Natural killer cell (primary cell): ENCODE results near the gene RSL24D1. TPM values are rescaled to one million over a fixed set of nuclear protein-coding genes. Genes with fewer than 3 reads are reported as not detected.
A peak's percentile ranks its signal among the peaks of the same experiment; 100 is the strongest.

Experiments
- ATAC-seq, 3 donors: fragments of 150-1000 bp in 2 of 3; fragments of 200-7000 bp in 1 of 3; cut with Tn5 transposase; 1 replicate in 1 of 3; 2 replicates in 2 of 3; pipeline ENCODE4 v1.10.0; 2021; ENCODE audit warnings: mild to moderate bottlenecking in 2 of 3, moderate library complexity in 2 of 3
- DNase-seq, 2 donors: peaks; one replicate each; pipeline versions ENCODE4 v3.0.0 to v3.0.0-alpha.2; 2013 to 2021; ENCODE audit warnings: mixed read lengths in 1 of 2
- H3K27ac ChIP-seq: one replicate; pipeline ENCODE4 v1.5.1; 2013; ENCODE audit warnings: mild to moderate bottlenecking, low read length
- H3K27me3 ChIP-seq: one replicate; pipeline ENCODE4 v1.6.1; 2013; ENCODE audit warnings: low read length; ENCODE audit not compliant: control insufficient read depth, insufficient read depth
- H3K36me3 ChIP-seq: one replicate; pipeline ENCODE4 v1.6.1; 2013; ENCODE audit warnings: low read length; ENCODE audit not compliant: control insufficient read depth, insufficient read depth
- H3K4me1 ChIP-seq: one replicate; pipeline ENCODE4 v1.6.1; 2013; ENCODE audit warnings: low read length; ENCODE audit not compliant: control insufficient read depth, insufficient read depth
- H3K4me3 ChIP-seq: one replicate; pipeline ENCODE4 v1.5.1; 2013; ENCODE audit warnings: low read length
- H3K9me3 ChIP-seq: one replicate; pipeline ENCODE4 v1.6.1; 2013; ENCODE audit warnings: low read length; ENCODE audit not compliant: control insufficient read depth, insufficient read depth
- H3K27ac Mint-ChIP-seq, 2 donors: one replicate each; pipeline ENCODE4 v1.8.0; 2022; ENCODE audit warnings: mild to moderate bottlenecking in 2 of 2, mixed read lengths in 2 of 2, moderate library complexity in 1 of 2
- H3K27me3 Mint-ChIP-seq, 2 donors: one replicate each; pipeline ENCODE4 v1.8.0; 2022; ENCODE audit warnings: low read depth in 2 of 2, mixed read lengths in 2 of 2
- H3K36me3 Mint-ChIP-seq: one replicate; pipeline ENCODE4 v1.8.0; 2022; ENCODE audit warnings: mixed read lengths
- H3K4me1 Mint-ChIP-seq, 2 donors: one replicate each; pipeline ENCODE4 v1.8.0; 2022; ENCODE audit warnings: mixed read lengths in 2 of 2
- H3K4me3 Mint-ChIP-seq: one replicate; pipeline ENCODE4 v1.8.0; 2022; ENCODE audit warnings: mild to moderate bottlenecking, moderate library complexity, mixed read lengths
- H3K9me3 Mint-ChIP-seq, 2 donors: one replicate each; pipeline ENCODE4 v1.8.0; 2022; ENCODE audit warnings: mixed read lengths in 2 of 2
- CTCF ChIP-seq: fragments of 200-600 bp; IDR thresholded peaks from one replicate; pipeline ENCODE4 v1.8.0; 2022; ENCODE audit warnings: antibody characterized with exemption
- WGBS: methylation state at CpG from one replicate; pipeline ENCODE4 v1.1.7; 2013; ENCODE audit warnings: missing lambda C conversion rate; ENCODE audit not compliant: insufficient coverage; 5-methylcytosine and 5-hydroxymethylcytosine counted together
- intact Hi-C: fragments of 100-400 bp; cut with micrococcal nuclease; formaldehyde crosslinking; loops from one replicate; pipeline ENCODE4 v1.14.2; 2022
- total RNA-seq, 4 donors: library from RNA; stranded (reverse); fragments of 120-200 nt in 1 of 4; gene quantifications; one replicate each; pipeline versions ENCODE4 v1.2.3 to v1.2.4, GENCODE V29; 2013 to 2022

The RSL24D1 gene
- total RNA-seq, 3 donors from 2014 or later (not counting 1 experiment from before 2014, with no cell fraction given): 97.4 to 102 (median 102) TPM

GRCh38 chr15:55238877-55239276 lies 42.1 kb upstream of the RSL24D1 start:
- H3K4me1 ChIP-seq: peaks cover 7% of the 10 kb centered on the region
- Mint-ChIP-seq H3K27ac (peak overlapping the region; percentile 52 to 91), H3K27me3 (no peaks in the 10 kb centered on the region), H3K4me3 (no peak overlapping the region), H3K36me3 (no peaks in the 10 kb centered on the region), H3K4me1 (peaks cover 34 to 53% of the 10 kb centered on the region in 2 donors), H3K9me3 (no peaks in the 10 kb centered on the region)
- peaks cover 6% of the 10 kb centered on the region for H3K36me3 ChIP-seq
- ATAC-seq (no peak), DNase-seq (no peak)
- WGBS: no CpG with 5 or more reads among the region's 2 CpGs
- intact Hi-C loops: no loop called here
- H3K4me3 ChIP-seq: no peak overlapping the region
- TF ChIP-seq CTCF: no peak
- no peak overlapping the region for H3K27ac ChIP-seq
- no peaks in the 10 kb centered on the region for H3K9me3 ChIP-seq
- H3K27me3 ChIP-seq: no peaks in the 10 kb centered on the region

- Mint-ChIP-seq H3K27ac (peak overlapping the region in 1 of 2 donors; percentile 55), H3K4me3 (no peak overlapping the region), H3K4me1 (peaks cover 24 to 44% of the 10 kb centered on the region in 2 donors), H3K27me3 (no peaks in the 10 kb centered on the region), H3K36me3 (no peaks in the 10 kb centered on the region), H3K9me3 (no peaks in the 10 kb centered on the region)
- Histone ChIP-seq H3K27ac (no peak overlapping the region), H3K36me3 (peaks cover 10% of the 10 kb centered on the region), H3K4me1 (peaks cover 7% of the 10 kb centered on the region), H3K27me3 (no peaks in the 10 kb centered on the region), H3K4me3 (no peak overlapping the region), H3K9me3 (no peaks in the 10 kb centered on the region)
- intact Hi-C loops: no loop called here
- no peak for ATAC-seq
- 98% methylated on average over 3 of the region's 6 CpGs for WGBS
- DNase-seq: no peak
- no peak for TF ChIP-seq CTCF
Observed at GRCh38 chr15:55237219-55238130, 40.7 kb upstream of the RSL24D1 start.

- no peak overlapping the region for H3K4me3 ChIP-seq
- Mint-ChIP-seq H3K27me3 (no peaks in the 10 kb centered on the region), H3K4me1 (peaks cover 26 to 45% of the 10 kb centered on the region in 2 donors), H3K4me3 (no peak overlapping the region), H3K27ac (peak overlapping the region in 1 of 2 donors; percentile 58), H3K36me3 (no peaks in the 10 kb centered on the region), H3K9me3 (no peaks in the 10 kb centered on the region)
- intact Hi-C loops: no loop called here
- no CpG with 5 or more reads among the region's 4 CpGs for WGBS
- no peaks in the 10 kb centered on the region for H3K9me3 ChIP-seq
- peaks cover 7% of the 10 kb centered on the region for H3K4me1 ChIP-seq
- no peaks in the 10 kb centered on the region for H3K27me3 ChIP-seq
- ATAC-seq: no peak
- H3K27ac ChIP-seq: no peak overlapping the region
- no peak for DNase-seq
- peaks cover 14% of the 10 kb centered on the region for H3K36me3 ChIP-seq
- no peak for TF ChIP-seq CTCF
Observed at GRCh38 chr15:55235546-55236036, 38.9 kb upstream of the RSL24D1 start.
